H1 (cell line): Measurements from ENCODE around the gene HSF4. TPM values are rescaled to one million over a fixed set of nuclear protein-coding genes. Genes with fewer than 3 reads are reported as not detected.

Experiments used
- BCL11A ChIP-seq, 2 experiments: IDR thresholded peaks; one replicate each; pipeline ENCODE4 v1.6.1; 2011; ENCODE audit warnings: low read depth in 2 of 2, low read length in 2 of 2, mild to moderate bottlenecking in 2 of 2
- CREB1 ChIP-seq: IDR thresholded peaks from 2 replicates; pipeline ENCODE4 v1.6.1; 2012; ENCODE audit warnings: inconsistent platforms
- HDAC6 ChIP-seq: IDR thresholded peaks from one replicate; pipeline ENCODE4 v1.7.1; 2012; ENCODE audit warnings: low read depth, mild to moderate bottlenecking, inconsistent platforms, low read length, moderate library complexity
- KDM1A ChIP-seq: fragments of 200-600, 300-600 bp; sonication (generic); IDR thresholded peaks from 2 replicates; pipeline ENCODE4 v1.7.1; 2016; ENCODE audit warnings: mild to moderate bottlenecking, low read length, borderline replicate concordance
- KDM4A ChIP-seq: IDR thresholded peaks from one replicate; pipeline ENCODE4 v1.7.1; 2012; ENCODE audit warnings: low read depth, mild to moderate bottlenecking, moderate library complexity, low read length, inconsistent platforms; ENCODE audit not compliant: severe bottlenecking
- MAFK ChIP-seq: IDR thresholded peaks from 2 replicates; pipeline ENCODE4 v1.6.1; 2012; ENCODE audit warnings: low read depth, mild to moderate bottlenecking, improper control_type of control experiment, low read length
- TAF1 ChIP-seq: IDR thresholded peaks from 2 replicates; pipeline ENCODE4 v1.6.1; 2011; ENCODE audit warnings: mild to moderate bottlenecking, low read depth, low read length
- TCF12 ChIP-seq: IDR thresholded peaks from 2 replicates; pipeline ENCODE4 v1.6.1; 2011; ENCODE audit warnings: low read depth, mild to moderate bottlenecking, low read length
- polyA plus RNA-seq, 7 experiments: library from polyadenylated mRNA; depleted of rRNA in 3 of 7; stranded (reverse) in 5 of 7; unstranded in 2 of 7; fragments of >200 nt in 5 of 7; fragments of 200-250 nt in 2 of 7; gene quantifications; 1 replicate in 5 of 7; 2 replicates in 1 of 7; 4 replicates in 1 of 7; pipeline versions ENCODE4 v1.2.1 to v1.2.3, GENCODE V29; 2011 to 2013; ENCODE audit warnings: missing spikeins in 2 of 7, mixed read lengths in 2 of 7
- total RNA-seq: library from RNA; stranded (reverse); fragmentation: NEBNext Ultra II Directional; extraction: Animal tissue kit (Norgen Biotek cat#: 25700); gene quantifications from 2 replicates; pipeline ENCODE4 v1.2.1, GENCODE V29; 2021
- TF ChIP-seq, protein P1 (sequence below): IDR thresholded peaks from 2 replicates; pipeline ENCODE4 v1.6.1; 2012; ENCODE audit warnings: inconsistent platforms
- TF ChIP-seq, protein P2 (sequence below): fragments of 300-600 bp; sonication (generic); IDR thresholded peaks from 2 replicates; pipeline ENCODE4 v1.7.1; 2012; ENCODE audit warnings: low read length, moderate library complexity, mild to moderate bottlenecking, inconsistent platforms; ENCODE audit not compliant: insufficient replicate concordance

Gene HSF4
- total and polyA plus RNA-seq, 2 of the 8 experiments (the other 6 are each of a cell fraction or from before 2014, with no cell fraction given): 0.14 TPM; not detected in 1

DNA sequence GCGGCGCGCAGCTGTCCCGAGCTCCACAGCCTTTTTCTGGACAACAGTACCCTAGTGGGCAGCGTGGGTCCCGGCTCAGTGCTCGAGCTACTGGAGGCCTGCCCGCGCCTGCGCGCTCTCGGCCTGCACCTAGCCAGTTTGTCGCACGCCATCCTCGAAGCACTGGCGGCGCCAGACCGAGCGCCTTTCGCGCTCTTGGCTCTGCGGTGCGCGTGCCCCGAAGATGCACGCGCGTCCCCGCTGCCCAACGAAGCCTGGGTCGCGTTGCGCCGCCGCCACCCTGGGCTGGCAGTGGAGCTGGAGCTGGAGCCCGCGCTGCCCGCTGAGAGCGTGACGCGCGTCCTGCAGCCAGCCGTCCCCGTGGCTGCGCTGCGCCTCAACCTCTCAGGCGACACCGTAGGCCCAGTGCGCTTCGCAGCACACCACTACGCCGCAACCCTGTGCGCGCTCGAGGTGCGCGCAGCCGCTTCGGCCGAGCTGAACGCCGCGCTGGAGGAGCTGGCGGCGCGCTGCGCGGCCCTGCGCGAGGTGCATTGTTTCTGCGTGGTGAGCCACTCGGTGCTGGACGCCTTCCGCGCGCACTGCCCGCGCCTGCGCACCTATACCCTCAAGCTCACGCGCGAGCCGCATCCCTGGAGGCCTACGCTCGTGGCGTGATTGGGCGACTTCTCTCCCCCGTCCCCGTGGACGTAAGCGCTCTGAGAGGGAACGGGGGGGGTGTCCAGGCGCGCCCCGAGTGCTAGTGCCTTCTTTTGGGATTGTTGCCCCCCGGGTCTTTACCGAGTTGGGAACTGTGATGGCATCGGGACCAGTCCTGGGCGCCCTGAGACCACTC, 1.2 kb upstream of the HSF4 start (continued):
- TF ChIP-seq KDM4A (peak; percentile 80), TAF1 (no peak), HDAC6 (no peak), TCF12 (no peak), KDM1A (no peak), MAFK (no peak), BCL11A (IDR thresholded peaks at IDR 0.05; ENCODE audit: low read depth in 2 of 2, low read length in 2 of 2) (no peak), CREB1 (peak; percentile 73)
- TF ChIP-seq, protein P1, sequence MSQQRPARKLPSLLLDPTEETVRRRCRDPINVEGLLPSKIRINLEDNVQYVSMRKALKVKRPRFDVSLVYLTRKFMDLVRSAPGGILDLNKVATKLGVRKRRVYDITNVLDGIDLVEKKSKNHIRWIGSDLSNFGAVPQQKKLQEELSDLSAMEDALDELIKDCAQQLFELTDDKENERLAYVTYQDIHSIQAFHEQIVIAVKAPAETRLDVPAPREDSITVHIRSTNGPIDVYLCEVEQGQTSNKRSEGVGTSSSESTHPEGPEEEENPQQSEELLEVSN: peak; percentile 82
- TF ChIP-seq, protein P2, sequence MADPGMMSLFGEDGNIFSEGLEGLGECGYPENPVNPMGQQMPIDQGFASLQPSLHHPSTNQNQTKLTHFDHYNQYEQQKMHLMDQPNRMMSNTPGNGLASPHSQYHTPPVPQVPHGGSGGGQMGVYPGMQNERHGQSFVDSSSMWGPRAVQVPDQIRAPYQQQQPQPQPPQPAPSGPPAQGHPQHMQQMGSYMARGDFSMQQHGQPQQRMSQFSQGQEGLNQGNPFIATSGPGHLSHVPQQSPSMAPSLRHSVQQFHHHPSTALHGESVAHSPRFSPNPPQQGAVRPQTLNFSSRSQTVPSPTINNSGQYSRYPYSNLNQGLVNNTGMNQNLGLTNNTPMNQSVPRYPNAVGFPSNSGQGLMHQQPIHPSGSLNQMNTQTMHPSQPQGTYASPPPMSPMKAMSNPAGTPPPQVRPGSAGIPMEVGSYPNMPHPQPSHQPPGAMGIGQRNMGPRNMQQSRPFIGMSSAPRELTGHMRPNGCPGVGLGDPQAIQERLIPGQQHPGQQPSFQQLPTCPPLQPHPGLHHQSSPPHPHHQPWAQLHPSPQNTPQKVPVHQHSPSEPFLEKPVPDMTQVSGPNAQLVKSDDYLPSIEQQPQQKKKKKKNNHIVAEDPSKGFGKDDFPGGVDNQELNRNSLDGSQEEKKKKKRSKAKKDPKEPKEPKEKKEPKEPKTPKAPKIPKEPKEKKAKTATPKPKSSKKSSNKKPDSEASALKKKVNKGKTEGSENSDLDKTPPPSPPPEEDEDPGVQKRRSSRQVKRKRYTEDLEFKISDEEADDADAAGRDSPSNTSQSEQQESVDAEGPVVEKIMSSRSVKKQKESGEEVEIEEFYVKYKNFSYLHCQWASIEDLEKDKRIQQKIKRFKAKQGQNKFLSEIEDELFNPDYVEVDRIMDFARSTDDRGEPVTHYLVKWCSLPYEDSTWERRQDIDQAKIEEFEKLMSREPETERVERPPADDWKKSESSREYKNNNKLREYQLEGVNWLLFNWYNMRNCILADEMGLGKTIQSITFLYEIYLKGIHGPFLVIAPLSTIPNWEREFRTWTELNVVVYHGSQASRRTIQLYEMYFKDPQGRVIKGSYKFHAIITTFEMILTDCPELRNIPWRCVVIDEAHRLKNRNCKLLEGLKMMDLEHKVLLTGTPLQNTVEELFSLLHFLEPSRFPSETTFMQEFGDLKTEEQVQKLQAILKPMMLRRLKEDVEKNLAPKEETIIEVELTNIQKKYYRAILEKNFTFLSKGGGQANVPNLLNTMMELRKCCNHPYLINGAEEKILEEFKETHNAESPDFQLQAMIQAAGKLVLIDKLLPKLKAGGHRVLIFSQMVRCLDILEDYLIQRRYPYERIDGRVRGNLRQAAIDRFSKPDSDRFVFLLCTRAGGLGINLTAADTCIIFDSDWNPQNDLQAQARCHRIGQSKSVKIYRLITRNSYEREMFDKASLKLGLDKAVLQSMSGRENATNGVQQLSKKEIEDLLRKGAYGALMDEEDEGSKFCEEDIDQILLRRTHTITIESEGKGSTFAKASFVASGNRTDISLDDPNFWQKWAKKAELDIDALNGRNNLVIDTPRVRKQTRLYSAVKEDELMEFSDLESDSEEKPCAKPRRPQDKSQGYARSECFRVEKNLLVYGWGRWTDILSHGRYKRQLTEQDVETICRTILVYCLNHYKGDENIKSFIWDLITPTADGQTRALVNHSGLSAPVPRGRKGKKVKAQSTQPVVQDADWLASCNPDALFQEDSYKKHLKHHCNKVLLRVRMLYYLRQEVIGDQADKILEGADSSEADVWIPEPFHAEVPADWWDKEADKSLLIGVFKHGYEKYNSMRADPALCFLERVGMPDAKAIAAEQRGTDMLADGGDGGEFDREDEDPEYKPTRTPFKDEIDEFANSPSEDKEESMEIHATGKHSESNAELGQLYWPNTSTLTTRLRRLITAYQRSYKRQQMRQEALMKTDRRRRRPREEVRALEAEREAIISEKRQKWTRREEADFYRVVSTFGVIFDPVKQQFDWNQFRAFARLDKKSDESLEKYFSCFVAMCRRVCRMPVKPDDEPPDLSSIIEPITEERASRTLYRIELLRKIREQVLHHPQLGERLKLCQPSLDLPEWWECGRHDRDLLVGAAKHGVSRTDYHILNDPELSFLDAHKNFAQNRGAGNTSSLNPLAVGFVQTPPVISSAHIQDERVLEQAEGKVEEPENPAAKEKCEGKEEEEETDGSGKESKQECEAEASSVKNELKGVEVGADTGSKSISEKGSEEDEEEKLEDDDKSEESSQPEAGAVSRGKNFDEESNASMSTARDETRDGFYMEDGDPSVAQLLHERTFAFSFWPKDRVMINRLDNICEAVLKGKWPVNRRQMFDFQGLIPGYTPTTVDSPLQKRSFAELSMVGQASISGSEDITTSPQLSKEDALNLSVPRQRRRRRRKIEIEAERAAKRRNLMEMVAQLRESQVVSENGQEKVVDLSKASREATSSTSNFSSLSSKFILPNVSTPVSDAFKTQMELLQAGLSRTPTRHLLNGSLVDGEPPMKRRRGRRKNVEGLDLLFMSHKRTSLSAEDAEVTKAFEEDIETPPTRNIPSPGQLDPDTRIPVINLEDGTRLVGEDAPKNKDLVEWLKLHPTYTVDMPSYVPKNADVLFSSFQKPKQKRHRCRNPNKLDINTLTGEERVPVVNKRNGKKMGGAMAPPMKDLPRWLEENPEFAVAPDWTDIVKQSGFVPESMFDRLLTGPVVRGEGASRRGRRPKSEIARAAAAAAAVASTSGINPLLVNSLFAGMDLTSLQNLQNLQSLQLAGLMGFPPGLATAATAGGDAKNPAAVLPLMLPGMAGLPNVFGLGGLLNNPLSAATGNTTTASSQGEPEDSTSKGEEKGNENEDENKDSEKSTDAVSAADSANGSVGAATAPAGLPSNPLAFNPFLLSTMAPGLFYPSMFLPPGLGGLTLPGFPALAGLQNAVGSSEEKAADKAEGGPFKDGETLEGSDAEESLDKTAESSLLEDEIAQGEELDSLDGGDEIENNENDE: no peak
